Activated CD4-positive, alpha-beta T cell treated with anti-CD3 and anti-CD28 coated beads, Interleukin-2, amount 50 U/mL, for 16 hours (primary cell): ENCODE measurements around the gene TMEM126B.
"Not testable (repeated sequence)": the region's sequence is repeated elsewhere in the genome, so short reads cannot be mapped to it uniquely, and the experiment has no call there.

Experiments
- DNase-seq: peaks from one replicate; pipeline ENCODE4 v3.0.0-alpha.2; 2020

Gene TMEM126B

DNA sequence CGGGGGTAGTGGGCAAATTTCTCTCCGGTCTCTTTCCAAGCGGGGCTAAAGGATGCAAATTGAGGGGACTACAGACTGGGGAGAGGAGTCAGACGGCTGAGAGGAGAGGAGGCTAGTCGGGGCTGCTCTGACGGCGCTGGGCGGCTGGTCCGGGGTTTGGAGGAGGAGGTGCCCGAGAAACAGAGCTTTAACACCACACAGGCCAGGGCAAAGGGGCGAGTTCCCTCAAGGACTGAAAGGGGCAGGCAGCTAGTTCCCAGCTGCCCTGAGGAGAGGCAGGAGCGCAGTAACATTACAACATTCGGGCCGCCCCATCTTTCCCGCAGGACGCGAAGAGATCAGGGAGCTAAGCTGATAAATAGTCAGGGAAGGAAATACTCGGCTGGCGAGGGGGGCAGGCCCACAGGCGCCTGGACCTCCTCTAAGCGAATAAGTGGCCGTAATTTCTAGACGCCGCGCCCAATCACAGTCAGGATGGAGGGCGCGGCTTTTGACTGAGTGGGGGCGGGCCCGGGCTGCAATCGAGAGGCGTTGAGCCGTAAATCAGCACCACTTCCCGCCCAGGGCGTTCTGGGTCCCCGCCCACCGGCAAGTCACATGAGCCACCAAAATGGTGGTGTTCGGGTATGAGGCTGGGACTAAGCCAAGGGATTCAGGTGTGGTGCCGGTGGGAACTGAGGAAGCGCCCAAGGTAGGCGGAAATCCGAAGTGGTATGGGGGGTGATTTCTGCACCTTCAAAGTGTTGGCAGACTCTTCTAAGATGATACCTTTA lies at the start of gene TMEM126B:
TSS of gene TMEM126B (plus strand) at position 596 of the 773 bp plus-strand sequence. CDS start at position 611, 15 bp downstream.
- peak; percentile 98 for DNase-seq

DNA sequence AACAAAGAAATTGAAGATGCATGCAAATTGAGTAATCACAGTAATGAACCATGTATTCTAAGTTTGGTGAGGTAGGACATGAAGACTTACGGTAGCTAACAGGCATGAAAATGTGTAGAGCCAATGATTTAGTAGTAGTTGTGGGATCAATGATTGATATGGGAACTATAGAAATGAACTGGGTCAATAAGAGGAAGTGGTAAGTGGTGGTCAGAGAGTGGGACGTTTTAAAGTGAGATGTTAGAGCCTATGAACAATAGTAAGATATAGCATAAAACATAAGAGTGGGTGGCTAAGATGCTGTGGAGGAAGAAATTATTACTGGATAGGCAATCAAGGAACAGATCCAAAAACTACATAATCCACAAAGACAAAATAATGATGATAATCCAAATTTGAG lies 46.3 kb upstream of the TMEM126B start:
- DNase-seq: no peak

DNA sequence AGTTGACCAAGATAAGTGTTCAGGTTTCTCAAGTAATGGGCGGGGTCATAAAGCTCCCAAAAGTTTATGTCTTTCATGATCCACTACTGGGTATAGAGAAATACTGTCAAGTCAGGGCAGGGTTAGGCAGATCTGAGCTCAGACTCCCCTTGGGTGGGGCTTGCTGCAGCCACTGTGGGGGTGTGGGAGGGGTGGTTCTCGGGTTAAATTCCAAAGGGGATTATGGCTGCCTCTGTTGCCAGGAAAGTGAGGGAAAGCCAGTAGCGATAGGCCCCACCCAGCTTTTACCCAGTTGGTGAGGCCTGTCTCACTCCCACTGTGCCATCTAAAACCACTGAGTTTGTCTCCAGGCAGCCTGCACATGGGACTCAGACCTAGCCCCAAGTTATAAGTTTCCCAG lies 39.0 kb upstream of the TMEM126B start:
- no peak for DNase-seq

DNA sequence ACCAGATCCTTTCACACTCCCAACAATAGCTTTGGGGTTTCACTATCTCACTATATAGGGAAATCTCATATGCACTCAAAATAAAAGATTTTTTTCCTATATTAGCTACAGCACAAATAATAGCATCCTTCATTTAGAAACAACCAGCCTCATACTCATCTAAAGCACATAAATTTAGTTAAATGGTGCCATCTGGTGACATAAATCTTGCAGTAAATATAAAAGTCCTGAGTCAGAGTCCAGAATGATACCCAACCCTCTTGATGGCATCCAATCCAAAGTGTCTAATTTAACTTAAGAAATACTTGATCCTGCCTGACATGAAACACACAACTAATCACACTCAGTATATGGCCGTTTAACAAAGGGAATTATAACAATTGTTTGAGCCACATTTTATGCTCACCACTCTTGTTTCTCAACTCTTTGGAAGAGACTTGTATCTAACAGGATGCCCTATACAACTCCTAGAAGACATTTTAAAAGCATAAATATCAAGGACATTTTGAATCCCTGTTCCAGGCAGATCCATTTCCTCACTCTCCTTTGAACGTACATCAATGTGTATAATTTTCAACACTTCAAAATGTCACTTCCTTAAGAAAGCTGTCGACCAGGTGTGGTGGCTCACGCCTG lies 37.4 kb upstream of the TMEM126B start:
- no peak for DNase-seq

DNA sequence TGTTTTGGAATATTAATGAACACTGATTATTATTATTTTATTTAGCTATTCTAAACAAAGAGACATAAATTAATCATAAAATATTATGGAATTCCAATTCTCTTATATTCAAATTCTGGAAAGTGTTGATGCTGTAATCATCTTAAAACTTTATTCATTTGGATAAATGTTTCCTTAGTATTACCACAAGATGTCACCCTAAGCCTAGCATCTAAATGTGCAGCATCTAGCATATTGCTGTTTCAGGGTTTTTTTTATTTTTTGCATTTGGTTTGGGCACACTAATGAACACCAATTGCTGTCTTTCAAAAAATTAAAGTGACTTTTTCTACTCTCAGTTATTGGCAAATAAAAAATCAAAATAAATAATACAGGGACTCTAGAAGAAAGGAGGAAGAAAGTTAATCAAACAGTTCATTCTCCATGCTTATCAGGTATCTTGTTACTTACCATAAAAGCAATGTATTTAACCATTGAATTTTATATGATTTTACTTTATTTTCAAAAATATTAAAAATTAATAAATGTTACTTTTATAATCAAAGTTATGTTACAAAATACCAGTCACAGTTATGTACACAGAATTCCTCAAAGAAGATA lies 33.0 kb upstream of the TMEM126B start:
- DNase-seq: peak; percentile 47

DNA sequence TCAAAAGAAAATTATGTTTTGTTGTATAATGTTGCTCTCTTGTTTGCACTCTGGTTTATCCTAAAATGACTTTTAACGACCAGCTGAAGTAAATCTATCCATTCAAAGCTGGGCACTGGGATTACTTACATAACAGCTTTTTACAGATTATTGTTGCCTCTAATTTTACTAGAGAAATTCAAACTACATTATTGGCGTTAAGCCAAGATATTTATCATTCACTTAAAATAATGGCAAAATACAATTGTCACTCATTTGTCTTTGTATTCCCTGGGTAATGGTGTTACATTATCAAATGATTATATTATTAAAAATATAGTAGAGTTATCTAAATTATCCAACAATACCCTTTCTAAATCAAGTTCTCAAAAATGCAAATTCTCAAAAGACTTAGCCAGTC lies 31.5 kb upstream of the TMEM126B start:
- DNase-seq: no peak

DNA sequence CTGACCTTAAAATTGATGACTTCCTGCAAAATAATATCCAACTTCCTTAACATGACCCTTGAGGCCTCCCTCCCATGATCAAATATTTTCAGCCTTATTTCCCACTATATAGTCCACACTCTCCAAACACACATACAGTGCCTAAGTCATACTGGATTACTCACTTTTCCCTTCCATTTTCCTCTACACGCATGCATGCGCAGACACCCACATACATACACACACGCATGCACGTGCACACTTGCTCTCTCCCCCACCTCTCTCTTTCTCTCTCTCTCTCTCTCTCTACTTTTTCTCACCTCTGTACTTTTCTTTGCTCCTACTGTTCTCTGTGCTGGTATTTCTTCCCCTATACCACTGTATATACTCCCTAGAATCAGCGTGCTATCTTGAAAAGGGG lies 29.3 kb upstream of the TMEM126B start:
- DNase-seq: no peak

DNA sequence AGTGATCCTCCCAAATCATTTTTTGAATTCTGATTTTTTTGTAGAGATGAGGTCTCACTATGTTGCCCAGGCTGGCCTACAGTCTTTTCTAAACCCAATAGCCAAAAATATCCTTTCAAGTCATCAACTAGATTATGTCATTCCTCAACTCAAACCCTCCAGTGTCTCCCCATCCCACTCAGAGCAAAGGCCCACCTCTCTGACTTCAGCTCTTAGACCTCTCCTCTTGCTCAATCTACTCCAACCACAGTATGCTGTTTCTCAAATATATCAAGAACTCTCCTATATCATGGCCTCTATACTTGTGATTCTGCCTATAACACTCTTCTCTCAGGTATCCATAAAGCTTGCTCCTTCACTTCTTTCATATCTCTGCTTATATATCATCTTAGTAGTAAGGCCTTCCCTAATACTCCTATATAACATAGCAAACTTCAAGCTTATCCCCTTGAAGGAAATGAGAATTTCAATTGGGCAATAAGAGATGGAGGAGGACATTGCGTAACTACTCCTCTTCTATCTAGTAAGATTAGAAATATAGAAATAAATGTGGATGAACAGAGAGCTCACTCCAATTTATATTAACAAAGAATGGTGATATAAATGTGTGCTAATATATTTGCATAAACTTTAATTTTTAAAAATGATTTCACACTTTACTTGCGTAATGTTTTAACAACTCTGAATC lies 25.7 kb upstream of the TMEM126B start:
- no peak for DNase-seq

DNA sequence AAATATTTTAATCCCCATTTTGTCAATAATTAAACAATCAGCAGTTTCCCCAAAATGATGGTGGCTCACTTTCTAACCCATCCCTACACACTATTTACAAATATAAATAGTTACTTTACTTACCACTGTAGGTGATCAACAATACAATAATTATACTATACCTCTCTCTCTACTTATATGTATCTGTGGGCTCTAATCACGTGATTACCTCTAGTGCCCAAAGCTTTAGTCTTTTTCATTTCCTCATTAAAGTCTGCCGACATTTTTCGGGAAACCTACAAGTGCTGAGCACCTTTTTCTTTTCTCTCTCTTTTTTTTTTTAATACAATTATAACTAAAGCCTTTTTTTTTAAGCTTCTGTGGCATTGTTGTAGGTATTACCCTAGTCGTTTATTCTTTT lies 25.2 kb upstream of the TMEM126B start:
- no peak for DNase-seq

DNA sequence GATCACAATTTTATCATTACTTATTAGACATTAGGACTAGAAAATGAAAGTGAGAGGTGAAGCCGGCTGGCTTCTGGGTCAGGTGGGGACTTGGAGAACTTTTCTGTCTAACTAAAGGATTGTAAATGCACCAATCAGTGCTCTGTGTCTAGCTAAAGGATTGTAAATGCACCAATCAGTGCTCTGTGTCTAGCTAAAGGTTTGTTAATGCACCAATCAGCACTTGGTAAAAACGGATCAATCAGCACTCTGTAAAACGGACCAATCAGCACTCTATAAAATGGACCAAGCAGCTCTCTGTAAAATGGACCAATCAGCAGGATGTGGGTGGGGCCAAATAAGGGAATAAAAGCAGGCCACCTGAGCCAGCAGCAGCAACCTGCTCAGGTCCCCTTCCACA lies 22.2 kb upstream of the TMEM126B start:
- not testable (repeated sequence) for DNase-seq

DNA sequence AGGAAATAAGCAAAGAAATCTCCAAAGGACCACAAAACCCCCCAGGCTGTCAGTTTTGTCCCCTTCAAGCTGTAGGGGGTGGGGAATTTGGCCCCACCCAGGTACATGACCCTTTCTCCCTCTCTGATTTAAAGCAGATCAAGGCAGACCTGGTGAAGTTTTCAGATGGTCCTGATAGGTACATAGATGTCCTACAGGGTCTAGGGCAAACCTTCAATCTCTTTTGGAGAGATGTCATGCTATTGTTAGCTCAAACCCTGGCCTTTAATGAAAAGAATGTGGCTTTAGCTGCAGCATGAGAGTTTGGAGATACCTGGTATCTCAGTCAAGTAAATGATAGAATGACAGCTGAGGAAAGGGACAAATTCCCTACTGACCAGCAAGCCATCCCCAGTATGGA lies 19.8 kb upstream of the TMEM126B start:
- DNase-seq: not testable (repeated sequence)

DNA sequence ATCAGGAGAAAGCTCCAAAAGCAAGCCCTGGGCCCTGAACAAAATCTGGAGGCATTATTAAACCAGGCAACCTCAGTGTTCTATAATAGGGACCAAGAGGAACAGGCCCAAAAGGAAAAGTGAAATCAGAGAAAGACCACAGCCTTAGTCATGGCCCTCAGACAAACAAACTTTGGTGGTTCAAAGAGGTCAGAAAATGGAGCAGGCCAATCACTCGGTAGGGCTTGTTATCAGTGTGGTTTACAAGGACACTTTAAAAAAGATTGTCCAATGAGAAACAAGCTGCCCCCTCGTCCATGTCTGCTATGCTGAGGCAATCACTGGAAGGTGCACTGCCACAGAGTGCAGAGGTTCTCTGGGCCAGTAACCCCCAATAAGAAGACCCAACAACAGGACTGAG lies 19.1 kb upstream of the TMEM126B start:
- not testable (repeated sequence) for DNase-seq

DNA sequence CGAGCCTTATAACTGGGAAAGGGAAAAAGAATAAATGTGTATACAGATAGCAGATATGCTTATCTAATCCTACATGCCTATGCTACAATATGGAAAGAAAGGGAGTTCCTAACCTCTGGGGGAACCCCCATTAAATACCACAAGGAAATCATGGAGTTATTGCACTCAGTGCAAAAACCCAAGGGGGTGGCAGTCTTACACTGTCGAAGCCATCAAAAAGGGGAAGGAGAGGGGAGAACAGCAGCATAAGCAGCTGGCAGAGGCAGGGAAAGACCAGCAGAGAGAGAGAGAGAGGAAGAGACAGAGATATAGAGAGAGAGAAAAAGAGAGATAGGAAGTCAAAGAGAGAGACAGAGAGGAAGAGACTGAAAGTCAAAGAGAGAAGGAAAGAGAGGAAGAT lies 16.8 kb upstream of the TMEM126B start:
- not testable (repeated sequence) for DNase-seq

DNA sequence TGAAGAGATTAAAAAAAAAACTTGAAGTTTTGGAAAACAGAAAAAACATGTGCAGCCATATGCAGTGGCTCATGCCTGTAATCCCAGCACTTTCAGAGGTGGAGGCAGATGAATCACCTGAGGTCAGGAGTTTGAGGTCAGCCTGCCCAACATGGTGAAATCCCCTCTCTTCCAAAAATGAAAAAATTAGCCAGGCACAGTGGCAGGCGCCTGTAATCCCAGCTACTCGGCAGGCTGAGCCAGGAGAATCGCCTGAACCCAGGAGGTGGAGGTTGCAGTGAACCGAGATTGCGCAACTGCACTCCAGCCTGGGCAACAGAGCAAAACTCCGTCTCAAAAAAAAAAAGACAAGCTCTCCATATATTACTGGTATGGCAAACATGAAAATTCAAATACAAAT lies 8.9 kb upstream of the TMEM126B start:
- no peak for DNase-seq

DNA sequence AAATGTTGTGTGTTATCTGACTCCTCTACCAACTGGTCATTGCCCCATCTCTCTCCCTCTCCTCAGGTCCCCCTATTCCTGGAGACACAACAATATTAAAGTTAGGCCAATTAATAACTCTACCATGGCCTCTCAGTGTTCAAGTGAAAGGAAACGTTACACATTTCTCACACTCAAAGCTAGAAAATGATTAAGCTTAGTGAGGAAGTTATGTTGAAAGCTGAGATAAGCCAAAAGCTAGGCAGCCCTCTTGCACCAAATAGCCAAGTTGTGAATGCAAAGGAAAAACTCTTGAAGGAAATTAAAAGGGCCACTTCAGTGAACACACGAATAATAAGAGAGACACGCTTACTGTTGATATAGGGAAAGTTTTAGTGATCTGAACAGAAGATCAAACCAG lies 8.1 kb upstream of the TMEM126B start:
- no peak for DNase-seq

DNA sequence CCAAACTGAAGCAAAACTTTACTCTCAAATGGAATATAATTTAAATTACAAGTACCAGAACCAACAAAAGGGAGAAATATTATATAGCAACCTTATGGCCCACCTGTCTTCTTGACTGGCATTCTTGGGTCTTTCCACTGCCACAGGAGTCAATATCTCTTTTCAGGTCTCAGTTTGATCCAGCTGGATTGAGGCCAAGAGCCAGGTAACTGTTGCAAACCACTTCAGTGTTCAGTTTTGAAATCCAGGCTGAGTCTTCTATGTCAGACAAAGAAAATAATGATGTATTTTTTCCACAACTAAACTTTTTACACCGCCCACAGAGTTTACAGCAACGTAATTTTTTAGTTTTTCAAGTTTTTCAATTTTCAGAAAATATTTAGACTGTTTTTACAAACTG lies 1.9 kb upstream of the TMEM126B start:
- DNase-seq: peak; percentile 13

DNA sequence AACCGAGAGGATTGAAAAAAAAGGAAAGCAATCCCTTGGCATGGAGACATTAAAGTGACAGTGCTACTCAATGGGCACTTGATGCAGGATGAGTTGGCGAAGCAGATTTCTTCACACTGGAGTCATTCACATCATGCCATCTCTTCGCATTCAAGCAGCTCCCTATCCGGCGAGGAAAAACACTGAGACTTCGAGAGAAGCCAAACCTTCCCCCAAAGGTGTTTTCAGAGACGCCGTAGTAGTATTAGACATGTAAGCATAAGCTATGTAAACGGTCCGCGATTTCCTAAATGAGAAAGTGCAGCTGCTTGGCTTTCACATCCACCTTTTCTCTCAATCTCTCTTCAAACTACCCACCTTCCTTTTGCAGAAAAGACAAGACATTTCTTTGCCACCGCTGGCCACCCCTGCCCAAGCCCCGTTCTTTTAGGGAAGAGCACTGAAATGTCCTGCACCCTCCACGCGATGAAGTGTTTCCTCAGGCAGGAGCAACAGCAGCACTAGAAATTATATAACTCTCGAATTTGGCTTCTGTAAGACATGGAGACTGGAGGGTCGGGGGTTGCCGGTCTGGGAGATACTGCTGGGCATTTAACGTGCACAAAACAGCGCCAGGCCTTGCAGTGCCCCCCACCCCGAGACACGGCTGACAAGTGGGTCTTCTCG lies 928 bp upstream of the TMEM126B start, which contains the start of gene DLG2:
TSS of gene DLG2 (minus strand) at position 13 of the 666 bp plus-strand sequence.
- peak; percentile 15 for DNase-seq

DNA sequence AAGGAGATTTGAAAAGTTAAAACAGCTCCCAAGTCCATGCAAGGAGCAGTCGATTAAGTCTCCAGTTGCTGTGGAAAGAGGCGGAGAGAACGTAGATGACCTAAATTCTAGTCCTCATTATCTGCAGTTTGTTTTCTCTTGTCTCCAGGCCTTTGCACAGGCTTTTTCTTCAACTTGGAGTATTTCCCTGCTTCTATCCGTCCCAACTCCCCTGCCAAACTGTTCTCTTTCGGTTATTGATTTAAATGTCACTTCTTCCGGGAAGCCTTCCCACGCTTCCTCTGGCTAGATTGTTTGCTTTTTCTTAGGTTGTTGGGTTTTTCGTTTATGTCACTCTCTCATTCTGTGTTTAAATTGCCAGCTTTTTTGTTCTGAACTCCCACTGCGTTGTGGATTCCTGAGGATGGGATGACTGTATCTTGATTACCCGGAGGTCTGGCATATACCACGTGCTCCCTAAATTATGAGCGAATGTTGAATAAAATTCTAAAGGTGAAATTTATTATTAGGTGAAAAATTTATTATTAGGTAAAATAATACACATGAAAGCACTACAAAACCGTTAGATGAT lies 463 bp downstream of the TMEM126B start:
- DNase-seq: peak; percentile 27

DNA sequence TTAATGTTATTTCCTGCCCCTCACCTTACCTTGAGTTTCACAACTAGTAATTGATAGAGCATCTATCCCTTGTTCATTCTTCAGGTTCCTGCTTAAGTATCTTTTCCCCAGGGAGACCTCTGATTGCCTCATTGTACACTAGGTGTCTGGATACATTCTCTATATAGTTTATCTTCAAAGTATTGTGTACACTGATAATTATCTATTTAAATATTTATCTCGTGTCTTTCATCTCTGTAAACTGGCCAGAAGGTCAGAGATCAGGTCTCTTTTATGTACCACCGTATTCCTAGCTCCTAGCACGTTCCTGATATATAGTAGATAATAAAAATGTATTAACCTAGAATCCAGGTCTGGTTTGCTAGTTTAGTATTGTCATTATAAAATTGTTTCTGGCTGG lies 6.4 kb downstream of the TMEM126B start:
- DNase-seq: no peak

DNA sequence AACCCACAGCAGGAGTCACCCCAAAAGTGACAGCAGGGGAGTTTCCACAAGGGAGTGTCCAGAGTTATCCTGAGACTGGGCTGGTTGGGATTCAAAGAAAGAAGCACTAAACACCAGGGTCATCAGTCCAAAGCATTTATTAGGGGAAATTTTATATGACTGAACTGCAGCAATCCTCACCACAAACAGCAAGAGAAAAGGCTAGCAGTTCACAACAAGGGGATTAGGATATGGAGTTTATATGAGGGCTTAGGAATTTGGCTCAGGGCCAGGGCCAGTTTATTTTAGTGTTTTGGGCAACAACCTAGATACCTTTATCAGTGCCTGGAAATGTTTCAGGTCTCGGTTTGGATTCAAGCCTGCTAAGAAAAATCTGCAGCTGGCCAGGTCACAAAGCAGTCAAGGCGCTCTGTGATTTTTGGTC lies 14.8 kb downstream of the TMEM126B start:
- no peak for DNase-seq

DNA sequence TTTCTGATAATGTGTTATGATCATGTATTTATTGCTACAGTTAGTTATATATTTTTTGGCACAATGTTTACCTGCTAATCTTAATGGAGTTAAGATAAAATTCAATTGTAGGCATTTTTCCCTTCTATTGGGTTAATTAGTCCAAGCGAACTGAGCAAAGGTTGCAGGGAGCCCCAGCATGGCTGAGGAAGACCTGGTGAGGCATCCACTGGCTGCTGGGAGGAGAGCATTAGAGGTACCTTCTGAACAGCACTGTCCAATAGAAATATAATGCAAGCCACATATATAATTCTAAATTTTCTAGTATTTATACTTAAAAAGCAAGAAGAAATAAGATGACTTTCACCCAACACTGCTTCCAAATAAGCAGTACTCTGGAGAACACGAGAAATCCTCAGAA lies 18.7 kb downstream of the TMEM126B start:
- no peak for DNase-seq

DNA sequence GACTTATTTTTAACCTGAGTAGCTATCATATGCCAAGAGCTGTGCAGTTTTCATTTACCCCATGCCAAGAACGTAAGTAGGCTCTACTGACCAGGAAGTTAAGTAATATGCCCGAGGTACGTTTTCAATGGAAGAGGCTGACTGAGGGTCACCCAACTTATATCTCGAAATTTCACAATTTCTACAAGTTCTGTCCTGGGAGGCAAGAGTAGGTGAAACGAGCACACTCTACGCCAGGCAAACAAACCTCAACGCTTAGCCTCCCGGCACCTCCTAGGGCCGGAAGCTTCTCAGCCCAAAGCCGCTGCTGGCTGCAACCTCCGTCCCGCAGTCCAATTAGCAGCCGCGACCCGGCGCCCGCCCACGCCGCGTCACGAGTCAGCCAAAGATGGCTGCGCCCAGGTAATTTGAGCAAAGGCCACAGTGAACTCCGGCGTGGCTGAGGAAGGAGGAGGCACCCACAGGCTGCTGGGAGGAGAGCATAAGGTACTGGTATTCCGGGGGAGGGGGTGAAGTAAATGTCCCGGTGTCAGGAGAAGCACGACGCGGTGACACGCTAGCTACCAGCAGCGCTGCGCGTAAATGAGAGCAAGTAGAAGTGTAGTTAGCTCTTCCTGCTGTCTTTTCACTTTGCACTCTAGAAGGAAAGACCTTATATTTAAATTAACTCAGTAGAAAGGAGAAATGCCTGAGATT lies 19.4 kb downstream of the TMEM126B start, which contains the start of gene TMEM126A:
TSS of gene TMEM126A (plus strand) at position 364 of the 696 bp plus-strand sequence. CDS start 2,289 bp downstream, outside the sequence.
- peak; percentile 94 for DNase-seq
